Measurements from ENCODE around the gene PPP1R9A.

Gene PPP1R9A

GRCh38 chr7:95317966-95318365, 410.6 kb downstream of the PPP1R9A start:
- no peaks in the 10 kb centered on the region for H3K9me3 ChIP-seq
- no peak for DNase-seq (ENCODE audit: low spot score in 2 of 2)
- in situ Hi-C loops (cut with MboI; ENCODE audit: low sequenced_read_pairs) = no loop called here
- H3K4me1 ChIP-seq = peaks cover 5% of the 10 kb centered on the region
- H3K27me3 ChIP-seq (ENCODE audit: low read depth) = no peaks in the 10 kb centered on the region
- H3K36me3 ChIP-seq (replicated peaks) = no peaks in the 10 kb centered on the region
- H3K4me3 ChIP-seq = no peak overlapping the region

- peaks cover 5% of the 10 kb centered on the region for H3K4me1 ChIP-seq
- in situ Hi-C loops (cut with MboI; ENCODE audit: low sequenced_read_pairs) = no loop called here
- no peak for DNase-seq (ENCODE audit: low spot score in 2 of 2)
Measured at GRCh38 chr7:95318501-95319100, 411.2 kb downstream of the PPP1R9A start.

GRCh38 chr7:95319570-95319969, 412.2 kb downstream of the PPP1R9A start:
- no peaks in the 10 kb centered on the region for H3K27me3 ChIP-seq (ENCODE audit: low read depth)
- no peak overlapping the region for H3K4me3 ChIP-seq
- DNase-seq (ENCODE audit: low spot score in 2 of 2) = no peak
- H3K36me3 ChIP-seq (replicated peaks) = no peaks in the 10 kb centered on the region
- in situ Hi-C loops (cut with MboI; ENCODE audit: low sequenced_read_pairs) = no loop called here
- no peaks in the 10 kb centered on the region for H3K9me3 ChIP-seq
- peaks cover 5% of the 10 kb centered on the region for H3K4me1 ChIP-seq

More at GRCh38 chr7:95318501-95319100, 411.2 kb downstream of the PPP1R9A start:
- Histone ChIP-seq H3K27me3 (ENCODE audit: low read depth) (no peaks in the 10 kb centered on the region), H3K9me3 (no peaks in the 10 kb centered on the region), H3K4me3 (no peak overlapping the region), H3K36me3 (replicated peaks) (no peaks in the 10 kb centered on the region)

GRCh38 chr7:95320651-95321050, 413.3 kb downstream of the PPP1R9A start:
- H3K4me1 ChIP-seq = no peaks in the 10 kb centered on the region
- no peaks in the 10 kb centered on the region for H3K36me3 ChIP-seq (replicated peaks)
- in situ Hi-C loops (cut with MboI; ENCODE audit: low sequenced_read_pairs) = no loop called here
- no peak for DNase-seq (ENCODE audit: low spot score in 2 of 2)
- H3K27me3 ChIP-seq (ENCODE audit: low read depth) = no peaks in the 10 kb centered on the region
- H3K4me3 ChIP-seq = no peak overlapping the region
- no peaks in the 10 kb centered on the region for H3K9me3 ChIP-seq

GRCh38 chr7:95321720-95322119, 414.3 kb downstream of the PPP1R9A start:
- Histone ChIP-seq H3K27me3 (ENCODE audit: low read depth) (no peaks in the 10 kb centered on the region), H3K4me3 (no peak overlapping the region), H3K36me3 (replicated peaks) (no peaks in the 10 kb centered on the region), H3K9me3 (no peaks in the 10 kb centered on the region), H3K4me1 (no peaks in the 10 kb centered on the region; the same call in 1 of the 2 replicates)
- in situ Hi-C loops (cut with MboI; ENCODE audit: low sequenced_read_pairs) = no loop called here
- no peak for DNase-seq (ENCODE audit: low spot score in 2 of 2)

GRCh38 chr7:95322396-95322795, 415.0 kb downstream of the PPP1R9A start:
- in situ Hi-C loops (cut with MboI; ENCODE audit: low sequenced_read_pairs) = no loop called here
- DNase-seq (ENCODE audit: low spot score in 2 of 2) = no peak
- peaks cover 4% of the 10 kb centered on the region for H3K4me1 ChIP-seq

GRCh38 chr7:95322854-95323253, 415.5 kb downstream of the PPP1R9A start:
- Histone ChIP-seq H3K4me3 (no peak overlapping the region), H3K9me3 (no peaks in the 10 kb centered on the region), H3K4me1 (peaks cover 8% of the 10 kb centered on the region), H3K36me3 (replicated peaks) (no peaks in the 10 kb centered on the region), H3K27me3 (ENCODE audit: low read depth) (no peaks in the 10 kb centered on the region)
- in situ Hi-C loops (cut with MboI; ENCODE audit: low sequenced_read_pairs) = no loop called here
- no peak for DNase-seq (ENCODE audit: low spot score in 2 of 2)

More at GRCh38 chr7:95322396-95322795, 415.0 kb downstream of the PPP1R9A start:
- Histone ChIP-seq H3K9me3 (no peaks in the 10 kb centered on the region), H3K36me3 (replicated peaks) (no peaks in the 10 kb centered on the region), H3K4me3 (no peak overlapping the region), H3K27me3 (ENCODE audit: low read depth) (no peaks in the 10 kb centered on the region)

- DNase-seq (ENCODE audit: low spot score in 2 of 2) = no peak
- in situ Hi-C loops (cut with MboI; ENCODE audit: low sequenced_read_pairs) = no loop called here
- H3K36me3 ChIP-seq (replicated peaks) = no peaks in the 10 kb centered on the region
- H3K9me3 ChIP-seq = no peaks in the 10 kb centered on the region
- H3K4me1 ChIP-seq = peaks cover 11% of the 10 kb centered on the region
- H3K27me3 ChIP-seq (ENCODE audit: low read depth) = no peaks in the 10 kb centered on the region
- H3K4me3 ChIP-seq = no peak overlapping the region
Measured at GRCh38 chr7:95323410-95324129, 416.2 kb downstream of the PPP1R9A start.

- no peak within 1 kb of the TSS for H3K4me3 ChIP-seq
- peaks cover 11% of the 10 kb centered on the region for H3K4me1 ChIP-seq
- no peak for DNase-seq (ENCODE audit: low spot score in 2 of 2)
- H3K36me3 ChIP-seq (replicated peaks) = no peaks in the 10 kb centered on the region
- in situ Hi-C loops (cut with MboI; ENCODE audit: low sequenced_read_pairs) = no loop called here
- no peaks in the 10 kb centered on the region for H3K27me3 ChIP-seq (ENCODE audit: low read depth)
- no peaks in the 10 kb centered on the region for H3K9me3 ChIP-seq
Measured at GRCh38 chr7:95324431-95324830, 417.0 kb downstream of the PPP1R9A start, which contains the start of gene PON1. Gene PON1 (minus strand): TSS chr7:95324532. CDS start chr7:95324475, 57 bp downstream.

- in situ Hi-C loops (cut with MboI; ENCODE audit: low sequenced_read_pairs) = no loop called here
- peak; percentile 20 to 80 for DNase-seq (ENCODE audit: low spot score in 2 of 2)
- Histone ChIP-seq H3K27me3 (ENCODE audit: low read depth) (no peaks in the 10 kb centered on the region), H3K36me3 (replicated peaks) (no peaks in the 10 kb centered on the region), H3K4me1 (peaks cover 17% of the 10 kb centered on the region), H3K4me3 (no peak overlapping the region), H3K9me3 (no peaks in the 10 kb centered on the region)
Measured at GRCh38 chr7:95327356-95327755, 420.0 kb downstream of the PPP1R9A start.

- Histone ChIP-seq H3K36me3 (replicated peaks) (no peaks in the 10 kb centered on the region), H3K27me3 (ENCODE audit: low read depth) (no peaks in the 10 kb centered on the region), H3K4me1 (peaks cover 17% of the 10 kb centered on the region), H3K9me3 (no peaks in the 10 kb centered on the region), H3K4me3 (peak overlapping the region; percentile 2)
- in situ Hi-C loops (cut with MboI; ENCODE audit: low sequenced_read_pairs) = no loop called here
- DNase-seq (ENCODE audit: low spot score in 2 of 2) = no peak
Measured at GRCh38 chr7:95330204-95330960, 423.0 kb downstream of the PPP1R9A start.

- DNase-seq (ENCODE audit: low spot score in 2 of 2) = peak; percentile 14 to 83
- Histone ChIP-seq H3K4me1 (peaks cover 17% of the 10 kb centered on the region), H3K27me3 (ENCODE audit: low read depth) (no peaks in the 10 kb centered on the region), H3K4me3 (peak overlapping the region; percentile 2), H3K9me3 (no peaks in the 10 kb centered on the region), H3K36me3 (replicated peaks) (no peaks in the 10 kb centered on the region)
- in situ Hi-C loops (cut with MboI; ENCODE audit: low sequenced_read_pairs) = no loop called here
Measured at GRCh38 chr7:95330961-95331337, 423.6 kb downstream of the PPP1R9A start.

- in situ Hi-C loops (cut with MboI; ENCODE audit: low sequenced_read_pairs) = no loop called here
- no peak for DNase-seq (ENCODE audit: low spot score in 2 of 2)
- Histone ChIP-seq H3K4me3 (no peak overlapping the region), H3K36me3 (replicated peaks) (no peaks in the 10 kb centered on the region), H3K27me3 (ENCODE audit: low read depth) (no peaks in the 10 kb centered on the region), H3K4me1 (peaks cover 5% of the 10 kb centered on the region; the same call in 1 of the 2 replicates), H3K9me3 (no peaks in the 10 kb centered on the region)
Measured at GRCh38 chr7:95334447-95334846, 427.1 kb downstream of the PPP1R9A start.

GRCh38 chr7:95335093-95335492, 427.7 kb downstream of the PPP1R9A start:
- no peaks in the 10 kb centered on the region for H3K9me3 ChIP-seq
- H3K36me3 ChIP-seq (replicated peaks) = no peaks in the 10 kb centered on the region
- in situ Hi-C loops (cut with MboI; ENCODE audit: low sequenced_read_pairs) = no loop called here
- H3K4me1 ChIP-seq = peaks cover 4% of the 10 kb centered on the region; the same call in 1 of the 2 replicates
- no peaks in the 10 kb centered on the region for H3K27me3 ChIP-seq (ENCODE audit: low read depth)
- no peak overlapping the region for H3K4me3 ChIP-seq
- DNase-seq (ENCODE audit: low spot score in 2 of 2) = no peak

Data from HAP-1 (cell line).